B cell (primary cell): ENCODE data around the gene PALS2. TPM values are rescaled to one million over a fixed set of nuclear protein-coding genes. Genes with fewer than 3 reads are reported as not detected.

ENCODE experiments used
- ATAC-seq: fragments of 200-7000 bp; cut with Tn5 transposase; one replicate; pipeline ENCODE4 v1.10.0; 2021; ENCODE audit warnings: low read depth, mild to moderate bottlenecking, moderate number of reproducible peaks, moderate library complexity
- CTCF ChIA-PET: fragments of 350-600 bp; sonication (Branson Sonifier 250); formaldehyde crosslinking; loops from one replicate; lab custom pipeline; 2021; ENCODE audit warnings: antibody characterized with exemption, inconsistent platforms; lab: Charles Lee
- POLR2A ChIA-PET: fragments of 350-600 bp; sonication (Branson Sonifier 250); formaldehyde crosslinking; loops from one replicate; lab custom pipeline; 2021; ENCODE audit warnings: antibody characterized with exemption; lab: Charles Lee
- DNase-seq: peaks from one replicate; pipeline ENCODE4 v3.0.0; 2013
- H2AFZ ChIP-seq: 2 replicates; pipeline ENCODE4 v1.6.1; 2012; ENCODE audit warnings: mild to moderate bottlenecking, low read depth, low read length; ENCODE audit not compliant: insufficient read depth, poor library complexity, severe bottlenecking
- H3K27ac ChIP-seq, 2 donors: 1 replicate in 1 of 2; 2 replicates in 1 of 2; pipeline ENCODE4 v1.5.1; 2012 to 2013; ENCODE audit warnings: low read length in 2 of 2, mild to moderate bottlenecking in 2 of 2, moderate library complexity in 1 of 2
- H3K27me3 ChIP-seq, 4 experiments: fragments of 200-600 bp in 1 of 4; sonication (generic) in 1 of 4; replicated peaks in 1 of 4; 1 replicate in 2 of 4; 2 replicates in 2 of 4; pipeline versions ENCODE4 v1.6.1 to v1.7.0; 2013 to 2016; ENCODE audit warnings: low read length in 3 of 4, mild to moderate bottlenecking in 2 of 4, mixed read lengths in 1 of 4, moderate library complexity in 1 of 4; ENCODE audit not compliant: insufficient read depth in 4 of 4, control insufficient read depth in 3 of 4; ENCODE audit errors: control extremely low read depth in 1 of 4
- H3K36me3 ChIP-seq, 2 experiments: replicated peaks in 1 of 2; 1 replicate in 1 of 2; 2 replicates in 1 of 2; pipeline versions ENCODE4 v1.6.1 to v1.7.1; 2013; ENCODE audit warnings: low read length in 1 of 2; ENCODE audit not compliant: insufficient read depth in 2 of 2, control insufficient read depth in 1 of 2; ENCODE audit errors: control extremely low read depth in 1 of 2, extremely low read depth in 1 of 2
- H3K4me1 ChIP-seq, 2 donors: fragments of 200-600 bp in 1 of 2; sonication (generic) in 1 of 2; 1 replicate in 1 of 2; 2 replicates in 1 of 2; pipeline versions ENCODE4 v1.5.1 to v1.6.1; 2013 to 2017; ENCODE audit warnings: low read length in 2 of 2; ENCODE audit not compliant: control insufficient read depth in 2 of 2, insufficient read depth in 2 of 2
- H3K4me2 ChIP-seq: replicated peaks from 2 replicates; pipeline ENCODE3; 2012; ENCODE audit warnings: mild to moderate bottlenecking, low read depth, low read length; ENCODE audit not compliant: poor library complexity, severe bottlenecking
- H3K4me3 ChIP-seq, 5 experiments: fragments of 200-600 bp in 1 of 5; sonication (generic) in 1 of 5; 1 replicate in 3 of 5; 2 replicates in 2 of 5; pipeline versions ENCODE4 v1.5.1 to v1.7.0; 2011 to 2016; ENCODE audit warnings: low read length in 4 of 5, mild to moderate bottlenecking in 4 of 5, low read depth in 2 of 5, control low read depth in 1 of 5, moderate library complexity in 1 of 5; ENCODE audit not compliant: insufficient read depth in 1 of 5; ENCODE audit errors: control extremely low read depth in 1 of 5, extremely low read depth in 1 of 5
- H3K79me2 ChIP-seq: fragments of 200-600 bp; sonication (generic); one replicate; pipeline ENCODE4 v1.6.0; 2016; ENCODE audit warnings: low read length; ENCODE audit not compliant: control insufficient read depth, insufficient read depth
- H3K9ac ChIP-seq: fragments of 200-600 bp; sonication (generic); 2 replicates; pipeline ENCODE4 v1.6.1; 2017; ENCODE audit warnings: mild to moderate bottlenecking, low read length, moderate library complexity
- H3K9me3 ChIP-seq, 3 donors: one replicate each; pipeline versions ENCODE4 v1.6.1 to v1.7.1; 2013; ENCODE audit warnings: low read length in 2 of 3; ENCODE audit not compliant: control insufficient read depth in 2 of 3, insufficient read depth in 1 of 3; ENCODE audit errors: control extremely low read depth in 1 of 3
- H4K20me1 ChIP-seq: 2 replicates; pipeline ENCODE4 v1.6.0; 2012; ENCODE audit warnings: mild to moderate bottlenecking, low read length; ENCODE audit not compliant: insufficient read depth, control insufficient read depth, poor library complexity, severe bottlenecking
- H3K27ac Mint-ChIP-seq: one replicate; pipeline ENCODE4 v1.8.0; 2021; ENCODE audit warnings: mixed read lengths
- H3K27me3 Mint-ChIP-seq: one replicate; pipeline ENCODE4 v1.8.0; 2021; ENCODE audit warnings: mixed read lengths
- H3K4me1 Mint-ChIP-seq: one replicate; pipeline ENCODE4 v1.8.0; 2021; ENCODE audit warnings: mixed read lengths
- H3K4me3 Mint-ChIP-seq: one replicate; pipeline ENCODE4 v1.8.0; 2021; ENCODE audit warnings: mixed read lengths
- H3K9me3 Mint-ChIP-seq: one replicate; pipeline ENCODE4 v1.8.0; 2022; ENCODE audit warnings: mixed read lengths; ENCODE audit not compliant: insufficient read depth
- EZH2 ChIP-seq: IDR thresholded peaks from 2 replicates; pipeline ENCODE4 v1.6.1; 2012; ENCODE audit warnings: borderline replicate concordance, low read depth, mild to moderate bottlenecking, moderate library complexity, low read length; ENCODE audit not compliant: insufficient read depth, poor library complexity, severe bottlenecking
- WGBS: methylation state at CpG from one replicate; pipeline ENCODE4 v1.1.5; 2013; ENCODE audit warnings: missing lambda C conversion rate; ENCODE audit not compliant: insufficient coverage; 5-methylcytosine and 5-hydroxymethylcytosine counted together
- intact Hi-C: fragments of 100-400 bp; cut with micrococcal nuclease; formaldehyde crosslinking; loops from one replicate; pipeline ENCODE4 v1.10.0; 2022
- polyA plus RNA-seq: library from polyadenylated mRNA; depleted of rRNA; stranded (reverse); fragments of >200 nt; gene quantifications from 2 replicates; pipeline ENCODE4 v1.2.3, GENCODE V29; 2012
- total RNA-seq, 2 donors: library from RNA; stranded (reverse); fragments of 120-200 nt in 1 of 2; gene quantifications; 1 replicate in 1 of 2; 2 replicates in 1 of 2; pipeline versions ENCODE4 v1.2.3 to v1.2.4, GENCODE V29; 2013 to 2022
- TF ChIP-seq, protein P1 (sequence below): fragments of 200-600 bp; IDR thresholded peaks from one replicate; pipeline ENCODE4 v1.8.0; 2022; ENCODE audit warnings: antibody characterized with exemption, mild to moderate bottlenecking

Gene PALS2
- total and polyA plus RNA-seq, 2 donors (not counting 1 experiment from before 2014, with no cell fraction given), result 4.8 to 54.2 TPM

DNA sequence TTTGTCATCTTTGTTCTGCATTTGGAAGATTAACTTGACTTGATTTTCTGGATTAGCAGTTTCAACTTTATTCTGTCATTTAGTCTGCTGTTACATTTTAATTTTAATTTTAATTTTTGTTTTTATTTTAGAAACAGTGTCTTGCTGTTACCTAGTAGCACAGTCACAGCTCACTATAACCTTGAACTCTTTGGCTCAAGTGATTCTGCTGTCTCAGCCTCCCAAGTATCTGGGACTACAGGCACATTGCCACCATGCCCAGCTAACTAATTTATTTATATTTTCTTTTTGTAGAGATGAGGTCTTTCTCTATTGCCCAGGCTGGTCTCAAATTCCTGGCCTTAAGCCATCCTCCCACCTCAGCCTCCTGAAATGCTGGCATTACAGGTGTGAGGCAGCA, 35.3 kb downstream of the PALS2 start:
- ATAC-seq (no peak), DNase-seq (no peak)
- ChIA-PET CTCF (no interaction called here), POLR2A (no interaction called here)
- TF ChIP-seq, protein P1, sequence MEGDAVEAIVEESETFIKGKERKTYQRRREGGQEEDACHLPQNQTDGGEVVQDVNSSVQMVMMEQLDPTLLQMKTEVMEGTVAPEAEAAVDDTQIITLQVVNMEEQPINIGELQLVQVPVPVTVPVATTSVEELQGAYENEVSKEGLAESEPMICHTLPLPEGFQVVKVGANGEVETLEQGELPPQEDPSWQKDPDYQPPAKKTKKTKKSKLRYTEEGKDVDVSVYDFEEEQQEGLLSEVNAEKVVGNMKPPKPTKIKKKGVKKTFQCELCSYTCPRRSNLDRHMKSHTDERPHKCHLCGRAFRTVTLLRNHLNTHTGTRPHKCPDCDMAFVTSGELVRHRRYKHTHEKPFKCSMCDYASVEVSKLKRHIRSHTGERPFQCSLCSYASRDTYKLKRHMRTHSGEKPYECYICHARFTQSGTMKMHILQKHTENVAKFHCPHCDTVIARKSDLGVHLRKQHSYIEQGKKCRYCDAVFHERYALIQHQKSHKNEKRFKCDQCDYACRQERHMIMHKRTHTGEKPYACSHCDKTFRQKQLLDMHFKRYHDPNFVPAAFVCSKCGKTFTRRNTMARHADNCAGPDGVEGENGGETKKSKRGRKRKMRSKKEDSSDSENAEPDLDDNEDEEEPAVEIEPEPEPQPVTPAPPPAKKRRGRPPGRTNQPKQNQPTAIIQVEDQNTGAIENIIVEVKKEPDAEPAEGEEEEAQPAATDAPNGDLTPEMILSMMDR, result no peak
- no peak for TF ChIP-seq EZH2
- Histone ChIP-seq H3K4me2 (no peak overlapping the region), H4K20me1 (no peaks in the 10 kb centered on the region), H3K27ac (no peak overlapping the region), H2AFZ (no peak overlapping the region), H3K4me3 (no peak overlapping the region), H3K27me3 (no peaks in the 10 kb centered on the region), H3K9me3 (peaks cover 0 to under 1% (median 0%) of the 10 kb centered on the region in 3 donors), H3K9ac (no peak overlapping the region), H3K4me1 (no peaks in the 10 kb centered on the region), H3K36me3 (no peaks in the 10 kb centered on the region), H3K79me2 (peaks cover 20% of the 10 kb centered on the region)
- no peaks in the 10 kb centered on the region for H3K27me3 Mint-ChIP-seq
- intact Hi-C loops, result no loop called here
- H3K27ac Mint-ChIP-seq, result no peak overlapping the region
- no peak overlapping the region for H3K4me3 Mint-ChIP-seq
- peaks cover 34% of the 10 kb centered on the region for H3K4me1 Mint-ChIP-seq
- no peaks in the 10 kb centered on the region for H3K9me3 Mint-ChIP-seq

DNA sequence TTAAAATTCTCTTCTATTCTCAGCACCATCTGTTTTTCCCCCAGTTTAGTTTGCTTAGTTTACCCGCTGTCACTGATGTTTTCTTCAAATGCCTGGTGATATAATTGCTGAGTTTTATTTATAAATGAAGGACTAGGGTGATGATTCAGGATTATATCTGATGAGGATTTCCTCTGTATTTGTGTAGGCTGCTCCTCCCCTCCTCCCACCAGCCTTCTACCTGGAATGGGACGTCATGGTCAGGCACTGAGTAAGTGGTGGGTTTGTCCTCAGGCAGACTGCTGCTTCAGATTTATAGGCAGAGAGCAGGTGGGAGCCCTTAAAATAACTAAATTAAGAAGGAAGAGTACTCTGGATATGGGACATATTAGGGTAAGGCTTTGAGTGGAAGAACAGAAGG, 35.8 kb downstream of the PALS2 start:
- no peaks in the 10 kb centered on the region for H3K27me3 Mint-ChIP-seq
- Histone ChIP-seq H3K9ac (no peak overlapping the region), H3K27me3 (no peaks in the 10 kb centered on the region), H3K36me3 (no peaks in the 10 kb centered on the region), H3K27ac (no peak overlapping the region), H3K4me2 (no peak overlapping the region), H3K4me1 (no peaks in the 10 kb centered on the region), H3K9me3 (peaks cover 0 to 3% (median 0%) of the 10 kb centered on the region in 3 donors), H4K20me1 (no peaks in the 10 kb centered on the region), H3K79me2 (peaks cover 14% of the 10 kb centered on the region), H3K4me3 (no peak overlapping the region), H2AFZ (no peak overlapping the region)
- no peaks in the 10 kb centered on the region for H3K9me3 Mint-ChIP-seq
- WGBS, result no CpG with 5 or more reads among the region's 2 CpGs
- DNase-seq (no peak), ATAC-seq (no peak)
- POLR2A ChIA-PET, result no interaction called here
- intact Hi-C loops, result no loop called here
- no peak overlapping the region for H3K27ac Mint-ChIP-seq
- TF ChIP-seq, protein P1, result no peak
- no peak for TF ChIP-seq EZH2
- no peak overlapping the region for H3K4me3 Mint-ChIP-seq
- CTCF ChIA-PET, result no interaction called here
- peaks cover 34% of the 10 kb centered on the region for H3K4me1 Mint-ChIP-seq
